H1 (cell line): ENCODE measurements around the gene KLHL41. TPM values are rescaled to one million over a fixed set of nuclear protein-coding genes. Genes with fewer than 3 reads are reported as not detected.

Source experiments
- CTCF ChIA-PET: fragments of 300-600 bp; sonication (Branson Sonifier 250); formaldehyde crosslinking; loops from one replicate; lab custom pipeline; 2021; ENCODE audit not compliant: partially characterized antibody; lab: Charles Lee
- POLR2A ChIA-PET: fragments of 300-600 bp; sonication (Branson Sonifier 250); formaldehyde crosslinking; loops from one replicate; lab custom pipeline; 2021; ENCODE audit warnings: inconsistent platforms; ENCODE audit not compliant: partially characterized antibody; lab: Charles Lee
- DNase-seq, 2 experiments: peaks; one replicate each; pipeline versions ENCODE4 v3.0.0 to v3.0.0-alpha.2; 2010 to 2022; ENCODE audit warnings: low spot score in 2 of 2, low read depth in 1 of 2, mixed read lengths in 1 of 2
- FAIRE-seq: peaks from 2 replicates; lab custom pipeline; 2011; peaks lifted over from hg19 to GRCh38; lab: Jason Lieb, UNC
- H2AFZ ChIP-seq: 2 replicates; pipeline ENCODE4 v1.8.1; 2012; ENCODE audit warnings: low read length, inconsistent platforms
- H2AK5ac ChIP-seq: 2 replicates; pipeline ENCODE4 v1.6.1; 2013; ENCODE audit warnings: low read depth, low read length
- H2BK120ac ChIP-seq: replicated peaks from 2 replicates; pipeline ENCODE3; 2013; ENCODE audit warnings: low read depth, low read length, inconsistent platforms
- H2BK12ac ChIP-seq: 2 replicates; pipeline ENCODE4 v1.6.1; 2013; ENCODE audit warnings: low read depth, low read length
- H2BK15ac ChIP-seq: 2 replicates; pipeline ENCODE4 v1.6.1; 2013; ENCODE audit warnings: low read length
- H2BK20ac ChIP-seq: 2 replicates; pipeline ENCODE4 v1.6.1; 2013; ENCODE audit warnings: low read length
- H2BK5ac ChIP-seq: 2 replicates; pipeline ENCODE4 v1.6.1; 2013; ENCODE audit warnings: low read depth, low read length
- H3K14ac ChIP-seq: 2 replicates; pipeline ENCODE4 v1.6.1; 2013; ENCODE audit warnings: inconsistent platforms; ENCODE audit not compliant: insufficient read length
- H3K18ac ChIP-seq: 2 replicates; pipeline ENCODE4 v1.6.1; 2013; ENCODE audit warnings: low read length; ENCODE audit errors: extremely low read depth
- H3K23ac ChIP-seq: 2 replicates; pipeline ENCODE4 v1.6.1; 2013; ENCODE audit warnings: inconsistent platforms; ENCODE audit not compliant: insufficient read length
- H3K23me2 ChIP-seq: 2 replicates; pipeline ENCODE4 v1.6.1; 2013; ENCODE audit warnings: low read depth, low read length
- H3K27ac ChIP-seq: 2 replicates; pipeline ENCODE4 v1.6.1; 2011; ENCODE audit warnings: low read depth, low read length, inconsistent platforms
- H3K27me3 ChIP-seq, 4 experiments: replicated peaks in 1 of 4; 1 replicate in 1 of 4; 2 replicates in 3 of 4; pipeline versions ENCODE4 v1.6.1 to v1.8.1; 2011 to 2013; ENCODE audit warnings: low read length in 3 of 4, mild to moderate bottlenecking in 3 of 4, inconsistent platforms in 2 of 4, mixed read lengths in 2 of 4, moderate library complexity in 1 of 4; ENCODE audit not compliant: control insufficient read depth in 3 of 4, insufficient read depth in 3 of 4; ENCODE audit errors: extremely low read depth in 1 of 4
- H3K36me3 ChIP-seq, 4 experiments: 2 replicates each; pipeline versions ENCODE4 v1.6.1 to v1.8.1; 2011 to 2013; ENCODE audit warnings: mild to moderate bottlenecking in 4 of 4, low read length in 3 of 4, moderate library complexity in 2 of 4, control low read depth in 1 of 4, inconsistent platforms in 1 of 4; ENCODE audit not compliant: insufficient read depth in 4 of 4, control insufficient read depth in 2 of 4
- H3K4ac ChIP-seq: replicated peaks from 2 replicates; pipeline ENCODE3; 2013; ENCODE audit warnings: low read length, low read depth, mixed read lengths, inconsistent platforms; ENCODE audit not compliant: insufficient read length
- H3K4me1 ChIP-seq, 4 experiments: replicated peaks in 1 of 4; 1 replicate in 1 of 4; 2 replicates in 3 of 4; pipeline versions ENCODE4 v1.6.1 to v1.8.1; 2011 to 2013; ENCODE audit warnings: low read length in 3 of 4, inconsistent platforms in 2 of 4, mixed read lengths in 1 of 4; ENCODE audit not compliant: insufficient read depth in 4 of 4, control insufficient read depth in 3 of 4
- H3K4me2 ChIP-seq, 2 experiments: 2 replicates each; pipeline versions ENCODE4 v1.6.1 to v1.8.1; 2011 to 2013; ENCODE audit warnings: low read depth in 2 of 2, low read length in 2 of 2, control low read depth in 1 of 2, inconsistent platforms in 1 of 2, mild to moderate bottlenecking in 1 of 2; ENCODE audit not compliant: insufficient read depth in 1 of 2
- H3K4me3 ChIP-seq, 4 experiments: fragments of 200-600, 300-600 bp in 1 of 4; sonication (generic), shearing (Covaris generic), sonication (Bioruptor Twin) in 1 of 4; 2 replicates each; pipeline versions ENCODE4 v1.5.1 to v1.8.1; 2011 to 2016; ENCODE audit warnings: low read length in 4 of 4, low read depth in 3 of 4, control low read depth in 2 of 4, inconsistent platforms in 2 of 4, mild to moderate bottlenecking in 2 of 4, mixed read lengths in 1 of 4, moderate library complexity in 1 of 4; ENCODE audit not compliant: insufficient read depth in 2 of 4; ENCODE audit errors: extremely low read depth in 1 of 4
- H3K56ac ChIP-seq: replicated peaks from 2 replicates; pipeline ENCODE3; 2013; ENCODE audit warnings: low read depth, mild to moderate bottlenecking, mixed read lengths, low read length, inconsistent platforms; ENCODE audit not compliant: insufficient read length
- H3K79me1 ChIP-seq: 2 replicates; pipeline ENCODE4 v1.6.1; 2013; ENCODE audit warnings: low read depth, low read length, control low read depth
- H3K79me2 ChIP-seq, 2 experiments: 2 replicates each; pipeline versions ENCODE4 v1.6.1 to v1.8.1; 2012 to 2013; ENCODE audit warnings: low read length in 2 of 2, mild to moderate bottlenecking in 2 of 2, inconsistent platforms in 1 of 2; ENCODE audit not compliant: insufficient read depth in 2 of 2, control insufficient read depth in 1 of 2
- H3K9ac ChIP-seq, 4 experiments: replicated peaks in 1 of 4; 1 replicate in 1 of 4; 2 replicates in 3 of 4; pipeline versions ENCODE4 v1.6.1 to v1.8.1; 2011 to 2013; ENCODE audit warnings: low read depth in 3 of 4, low read length in 3 of 4, control low read depth in 2 of 4, mild to moderate bottlenecking in 2 of 4, moderate library complexity in 2 of 4, inconsistent platforms in 1 of 4; ENCODE audit errors: extremely low read depth in 1 of 4
- H3K9me3 ChIP-seq, 2 experiments: 2 replicates each; pipeline versions ENCODE4 v1.6.1 to v1.8.1; 2012 to 2013; ENCODE audit warnings: mild to moderate bottlenecking in 2 of 2, moderate library complexity in 2 of 2, control low read depth in 1 of 2, inconsistent platforms in 1 of 2, low read depth in 1 of 2, low read length in 1 of 2, mixed read lengths in 1 of 2; ENCODE audit not compliant: insufficient read depth in 2 of 2
- H4K20me1 ChIP-seq, 2 experiments: replicated peaks in 1 of 2; 2 replicates each; pipeline versions ENCODE3 to v1.8.1; 2011 to 2013; ENCODE audit warnings: inconsistent platforms in 2 of 2, low read length in 2 of 2, mild to moderate bottlenecking in 1 of 2; ENCODE audit not compliant: insufficient read depth in 2 of 2, control insufficient read depth in 1 of 2
- H4K5ac ChIP-seq: 2 replicates; pipeline ENCODE4 v1.6.1; 2013; ENCODE audit warnings: low read length, low read depth, mixed read lengths, inconsistent platforms; ENCODE audit not compliant: insufficient read length
- H4K8ac ChIP-seq: 2 replicates; pipeline ENCODE4 v1.8.0; 2013; ENCODE audit warnings: mild to moderate bottlenecking, moderate library complexity, low read length, inconsistent platforms; ENCODE audit not compliant: insufficient read depth; ENCODE audit errors: extremely low read depth
- H4K91ac ChIP-seq: replicated peaks from 2 replicates; pipeline ENCODE3; 2013; ENCODE audit warnings: low read length, mixed read lengths, inconsistent platforms; ENCODE audit not compliant: insufficient read length
- CBX5 ChIP-seq: fragments of 300-800, 300-1000 bp; sonication (generic); IDR thresholded peaks from 2 replicates; pipeline ENCODE4 v1.7.1; 2016; ENCODE audit warnings: antibody characterized with exemption, low read length, low read depth
- CBX8 ChIP-seq: fragments of 300-800, 300-1000 bp; sonication (generic); IDR thresholded peaks from 2 replicates; pipeline ENCODE4 v1.7.1; 2016; ENCODE audit warnings: low read depth, low read length, borderline replicate concordance
- CTBP2 ChIP-seq: IDR thresholded peaks from 2 replicates; pipeline ENCODE4 v1.7.0; 2011; ENCODE audit warnings: borderline replicate concordance, mild to moderate bottlenecking, moderate library complexity, mixed read lengths, low read length; ENCODE audit not compliant: insufficient read depth, insufficient read length
- CTCF ChIP-seq, 3 experiments: IDR thresholded peaks; 1 replicate in 2 of 3; 2 replicates in 1 of 3; pipeline versions ENCODE4 v1.5.1 to v1.6.1; 2011; ENCODE audit warnings: low read length in 3 of 3, mild to moderate bottlenecking in 3 of 3, inconsistent platforms in 2 of 3, low read depth in 1 of 3, moderate library complexity in 1 of 3; ENCODE audit not compliant: insufficient read depth in 1 of 3; ENCODE audit errors: control extremely low read depth in 1 of 3
- KDM1A ChIP-seq: fragments of 200-600, 300-600 bp; sonication (generic); IDR thresholded peaks from 2 replicates; pipeline ENCODE4 v1.7.1; 2016; ENCODE audit warnings: mild to moderate bottlenecking, low read length, borderline replicate concordance
- KDM5A ChIP-seq: fragments of 200-600 bp; IDR thresholded peaks from 2 replicates; pipeline ENCODE4 v1.7.1; 2012; ENCODE audit warnings: mild to moderate bottlenecking, low read length, inconsistent platforms, mixed read lengths
- PHF8 ChIP-seq: fragments of 200-600 bp; sonication (generic); conservative IDR thresholded peaks from 2 replicates; pipeline ENCODE4 v1.7.1; 2012; ENCODE audit warnings: low read depth, mild to moderate bottlenecking, inconsistent platforms, low read length, moderate library complexity
- RBBP5 ChIP-seq: IDR thresholded peaks from 2 replicates; pipeline ENCODE4 v1.7.1; 2012; ENCODE audit warnings: low read depth, mild to moderate bottlenecking, inconsistent platforms, low read length, moderate library complexity, borderline replicate concordance
- SP2 ChIP-seq: IDR thresholded peaks from 2 replicates; pipeline ENCODE4 v1.6.1; 2012; ENCODE audit warnings: mild to moderate bottlenecking, low read length, inconsistent platforms
- ZNF274 ChIP-seq: IDR thresholded peaks from 2 replicates; pipeline ENCODE4 v1.7.0; 2012; ENCODE audit warnings: low read length, borderline replicate concordance; ENCODE audit errors: extremely low read depth
- WGBS, 2 experiments: shearing (Covaris generic) in 1 of 2; methylation state at CpG; one replicate each; pipeline versions ENCODE4 v1.1.6 to v1.1.7; 2013 to 2015; ENCODE audit warnings: low lambda C conversion rate in 2 of 2, mixed read lengths in 2 of 2, inconsistent platforms in 1 of 2, low coverage in 1 of 2, missing lambda C conversion rate in 1 of 2; ENCODE audit not compliant: insufficient replicate concordance in 2 of 2, insufficient coverage in 1 of 2, insufficient read length in 1 of 2; ENCODE audit errors: extremely low coverage in 1 of 2, missing lambda C conversion rate in 1 of 2; 5-methylcytosine and 5-hydroxymethylcytosine counted together
- polyA plus RNA-seq, 7 experiments: library from polyadenylated mRNA; depleted of rRNA in 3 of 7; stranded (reverse) in 5 of 7; unstranded in 2 of 7; fragments of >200 nt in 5 of 7; fragments of 200-250 nt in 2 of 7; gene quantifications; 1 replicate in 5 of 7; 2 replicates in 1 of 7; 4 replicates in 1 of 7; pipeline versions ENCODE4 v1.2.1 to v1.2.3, GENCODE V29; 2011 to 2013; ENCODE audit warnings: missing spikeins in 2 of 7, mixed read lengths in 2 of 7
- total RNA-seq: library from RNA; stranded (reverse); fragmentation: NEBNext Ultra II Directional; extraction: Animal tissue kit (Norgen Biotek cat#: 25700); gene quantifications from 2 replicates; pipeline ENCODE4 v1.2.1, GENCODE V29; 2021

Gene KLHL41
- total and polyA plus RNA-seq, 2 of the 8 experiments (the other 6 are each of a cell fraction or from before 2014, with no cell fraction given): not detected

DNA sequence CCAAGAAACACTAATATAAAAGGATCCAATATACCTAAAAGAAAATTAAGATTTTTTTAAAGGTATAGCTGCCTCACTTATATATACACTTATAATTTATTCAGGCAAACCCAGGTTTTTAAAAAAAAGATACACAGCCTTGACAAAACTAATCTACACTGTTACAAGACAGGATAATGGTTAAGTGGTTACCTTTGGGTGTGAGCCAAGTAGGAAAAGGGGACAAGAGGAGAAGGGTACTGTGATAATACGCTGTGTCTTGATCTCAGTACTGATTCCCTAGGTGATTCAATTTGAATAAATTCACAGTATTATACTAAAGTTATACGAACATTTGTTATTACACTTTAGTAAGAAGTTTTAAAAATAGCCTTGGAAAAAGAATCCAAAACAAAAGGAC is 30.6 kb downstream of the KLHL41 start:
- no peak for FAIRE-seq
- no peak for TF ChIP-seq CBX5
- no peak for TF ChIP-seq PHF8
- no peak for TF ChIP-seq KDM5A
- TF ChIP-seq ZNF274: no peak
- no peak for TF ChIP-seq CTBP2
- no peak for TF ChIP-seq SP2
- TF ChIP-seq KDM1A: no peak
- TF ChIP-seq CBX8: no peak
- TF ChIP-seq RBBP5: no peak
- TF ChIP-seq CTCF (IDR thresholded peaks at IDR 0.05; ENCODE audit: control extremely low read depth in 1 of 3, insufficient read depth in 1 of 3, low read depth in 1 of 3, low read length in 3 of 3): no peak

More for the DNA sequence above, 30.6 kb downstream of the KLHL41 start:
- Histone ChIP-seq H3K36me3 (peaks cover 0 to 57% (median 12%) of the 10 kb centered on the region in 4 experiments; a peak in 6 of 8 replicates), H4K20me1 (no peaks in the 10 kb centered on the region), H3K9me3 (no peaks in the 10 kb centered on the region), H2BK12ac (no peak overlapping the region), H3K14ac (no peak overlapping the region), H3K27ac (no peak overlapping the region), H3K4me2 (no peak overlapping the region), H3K23me2 (no peaks in the 10 kb centered on the region), H4K5ac (no peak overlapping the region), H3K9ac (no peak overlapping the region), H2AFZ (no peak overlapping the region), H4K91ac (no peak overlapping the region), H3K56ac (no peak overlapping the region), H2BK20ac (no peak overlapping the region), H3K79me1 (no peaks in the 10 kb centered on the region), H3K4me1 (no peaks in the 10 kb centered on the region), H3K4me3 (no peak overlapping the region), H3K18ac (no peak overlapping the region), H3K79me2 (no peaks in the 10 kb centered on the region), H3K23ac (no peak overlapping the region), H2BK5ac (no peak overlapping the region), H2AK5ac (no peak overlapping the region), H2BK15ac (no peak overlapping the region), H2BK120ac (no peak overlapping the region), H4K8ac (no peak overlapping the region), H3K4ac (no peak overlapping the region), H3K27me3 (no peaks in the 10 kb centered on the region)
- ChIA-PET CTCF (interaction anchor here (0.6 to 0.7 kb wide), 2 partner anchors 12 to 13 kb away, joined by 4 read pairs; no protein-coding TSS in a partner anchor), POLR2A (interaction anchor here (0.6 kb wide), 1 partner anchor 12 kb away, joined by 3 read pairs; no protein-coding TSS in a partner anchor)
- no peak for DNase-seq
- 98% methylated on average over 2 of the region's 2 CpGs; no CpG with 5 or more reads in 1 of the 2 experiments for WGBS, 2 experiments
